Measurements from ENCODE around the gene COX7B2.

GRCh38 chr4:46839128-46839527 lies 69.9 kb downstream of the COX7B2 start:
- no peak for TF ChIP-seq POLR2AphosphoS5 (IDR thresholded peaks at IDR 0.05; ENCODE audit: borderline replicate concordance, low read depth, low read length)
- TF ChIP-seq EZH2 (IDR thresholded peaks at IDR 0.05), result no peak

All from SK-N-MC (cell line).